NCI-H2107 (cell line): ENCODE data around the gene DDHD1.

Experiments
- DNase-seq: peaks from one replicate; lab custom pipeline; 2025; lab: John Stamatoyannopoulos, UW

Gene DDHD1

GRCh38 chr14:53034036-53034435 lies 119.1 kb downstream of the DDHD1 start:
- no peak for DNase-seq

- DNase-seq = no peak
Observed at GRCh38 chr14:53032838-53033390, 120.2 kb downstream of the DDHD1 start.

GRCh38 chr14:53032161-53032803 lies 120.8 kb downstream of the DDHD1 start:
- DNase-seq = no peak

GRCh38 chr14:53027562-53027961 lies 125.6 kb downstream of the DDHD1 start:
- no peak for DNase-seq

GRCh38 chr14:53027041-53027440 lies 126.1 kb downstream of the DDHD1 start:
- no peak for DNase-seq

- no peak for DNase-seq
Observed at GRCh38 chr14:53023325-53023724, 129.8 kb downstream of the DDHD1 start.

GRCh38 chr14:53022593-53022992 lies 130.5 kb downstream of the DDHD1 start:
- no peak for DNase-seq

GRCh38 chr14:53020193-53020932 lies 132.8 kb downstream of the DDHD1 start:
- no peak for DNase-seq

- DNase-seq = no peak
Observed at GRCh38 chr14:53019406-53019805, 133.7 kb downstream of the DDHD1 start.

- no peak for DNase-seq
Observed at GRCh38 chr14:53017837-53018236, 135.3 kb downstream of the DDHD1 start.

GRCh38 chr14:53016919-53017318 lies 136.2 kb downstream of the DDHD1 start:
- DNase-seq = no peak

- DNase-seq = no peak
Observed at GRCh38 chr14:53016491-53016890, 136.6 kb downstream of the DDHD1 start.

GRCh38 chr14:53011053-53011462 lies 142.1 kb downstream of the DDHD1 start:
- DNase-seq = no peak

GRCh38 chr14:53010193-53011040 lies 142.7 kb downstream of the DDHD1 start:
- DNase-seq = no peak

GRCh38 chr14:53006931-53007562 lies 146.1 kb downstream of the DDHD1 start:
- no peak for DNase-seq

- DNase-seq = no peak
Observed at GRCh38 chr14:53004976-53005375, 148.1 kb downstream of the DDHD1 start.

GRCh38 chr14:53003776-53004175 lies 149.3 kb downstream of the DDHD1 start:
- no peak for DNase-seq

- DNase-seq = no peak
Observed at GRCh38 chr14:53002576-53002975, 150.5 kb downstream of the DDHD1 start.

GRCh38 chr14:53001787-53002378 lies 151.2 kb downstream of the DDHD1 start:
- DNase-seq = no peak

- DNase-seq = no peak
Observed at GRCh38 chr14:52998376-52999015, 154.6 kb downstream of the DDHD1 start.

- no peak for DNase-seq
Observed at GRCh38 chr14:52996493-52996892, 156.6 kb downstream of the DDHD1 start.
